IPS-18c (cell line): ENCODE data around the gene ADA.
"Not testable (repeated sequence)": the region's sequence is repeated elsewhere in the genome, so short reads cannot be mapped to it uniquely, and the experiment has no call there.

Experiments used
- H3K4me3 ChIP-seq: 2 replicates; pipeline ENCODE4 v1.7.0; 2013; ENCODE audit warnings: low read depth, mild to moderate bottlenecking, low read length, moderate library complexity; ENCODE audit not compliant: insufficient read depth
- H3K9me3 ChIP-seq: one replicate; pipeline ENCODE4 v1.6.1; 2013; ENCODE audit warnings: mild to moderate bottlenecking, low read length, moderate library complexity; ENCODE audit not compliant: control insufficient read depth, insufficient read depth

ADA gene

GRCh38 chr20:44598423-44599305, 52.8 kb downstream of the ADA start:
- Histone ChIP-seq H3K4me3 (no peak overlapping the region), H3K9me3 (no peaks in the 10 kb centered on the region)

- H3K4me3 ChIP-seq: no peak overlapping the region
Observed at GRCh38 chr20:44597930-44598329, 53.6 kb downstream of the ADA start.

GRCh38 chr20:44597516-44597915, 54.0 kb downstream of the ADA start:
- H3K9me3 ChIP-seq: no peaks in the 10 kb centered on the region
- H3K4me3 ChIP-seq: no peak overlapping the region

More at GRCh38 chr20:44597930-44598329, 53.6 kb downstream of the ADA start:
- no peaks in the 10 kb centered on the region for H3K9me3 ChIP-seq

- H3K9me3 ChIP-seq: no peaks in the 10 kb centered on the region
- H3K4me3 ChIP-seq: no peak overlapping the region
Observed at GRCh38 chr20:44596876-44597275, 54.6 kb downstream of the ADA start.

- H3K9me3 ChIP-seq: no peaks in the 10 kb centered on the region
- no peak overlapping the region for H3K4me3 ChIP-seq
Observed at GRCh38 chr20:44596010-44596409, 55.5 kb downstream of the ADA start.

- Histone ChIP-seq H3K9me3 (no peaks in the 10 kb centered on the region), H3K4me3 (no peak overlapping the region; the same call in 1 of the 2 replicates)
Observed at GRCh38 chr20:44594730-44595129, 56.8 kb downstream of the ADA start.

GRCh38 chr20:44593751-44594150, 57.7 kb downstream of the ADA start:
- Histone ChIP-seq H3K9me3 (no peaks in the 10 kb centered on the region), H3K4me3 (no peak overlapping the region)

- H3K4me3 ChIP-seq: no peak overlapping the region
- no peaks in the 10 kb centered on the region for H3K9me3 ChIP-seq
Observed at GRCh38 chr20:44592366-44592765, 59.1 kb downstream of the ADA start.

- no peak overlapping the region for H3K4me3 ChIP-seq
- H3K9me3 ChIP-seq: no peaks in the 10 kb centered on the region
Observed at GRCh38 chr20:44590980-44591778, 60.3 kb downstream of the ADA start.

- Histone ChIP-seq H3K9me3 (no peaks in the 10 kb centered on the region), H3K4me3 (no peak overlapping the region)
Observed at GRCh38 chr20:44589537-44589936, 62.0 kb downstream of the ADA start.

GRCh38 chr20:44588321-44588720, 63.2 kb downstream of the ADA start:
- not testable (repeated sequence) for H3K9me3 ChIP-seq, H3K4me3 ChIP-seq

- Histone ChIP-seq H3K4me3 (no peak overlapping the region), H3K9me3 (no peaks in the 10 kb centered on the region)
Observed at GRCh38 chr20:44587035-44587980, 64.2 kb downstream of the ADA start.

GRCh38 chr20:44586289-44586911, 65.1 kb downstream of the ADA start:
- no peaks in the 10 kb centered on the region for H3K9me3 ChIP-seq
- no peak overlapping the region for H3K4me3 ChIP-seq

- H3K4me3 ChIP-seq: no peak overlapping the region
Observed at GRCh38 chr20:44585057-44585963, 66.2 kb downstream of the ADA start.

GRCh38 chr20:44584162-44584561, 67.3 kb downstream of the ADA start:
- H3K4me3 ChIP-seq: no peak overlapping the region
- H3K9me3 ChIP-seq: no peaks in the 10 kb centered on the region

More at GRCh38 chr20:44585057-44585963, 66.2 kb downstream of the ADA start:
- no peaks in the 10 kb centered on the region for H3K9me3 ChIP-seq

GRCh38 chr20:44583157-44583556, 68.3 kb downstream of the ADA start:
- H3K9me3 ChIP-seq: no peaks in the 10 kb centered on the region
- H3K4me3 ChIP-seq: no peak overlapping the region
